Effector memory CD8-positive, alpha-beta T cell (primary cell): ENCODE measurements around the gene POMGNT2.
A peak's percentile ranks its signal among the peaks of the same experiment; 100 is the strongest.

Experiments used
- ATAC-seq: fragments of 150-1000 bp; cut with Tn5 transposase; replicated peaks from 2 replicates; pipeline ENCODE4 v1.10.0; 2021; ENCODE audit warnings: mild to moderate bottlenecking, moderate library complexity
- DNase-seq, 3 experiments: peaks; one replicate each; pipeline ENCODE4 v3.0.0; 2021
- H3K27ac Mint-ChIP-seq, 2 donors: one replicate each; pipeline ENCODE4 v1.8.0; 2022; ENCODE audit warnings: mild to moderate bottlenecking in 2 of 2, mixed read lengths in 2 of 2, moderate library complexity in 2 of 2
- H3K27me3 Mint-ChIP-seq, 2 donors: one replicate each; pipeline ENCODE4 v1.8.0; 2022; ENCODE audit warnings: mixed read lengths in 2 of 2
- H3K36me3 Mint-ChIP-seq: one replicate; pipeline ENCODE4 v1.8.0; 2022; ENCODE audit warnings: mild to moderate bottlenecking, moderate library complexity, mixed read lengths; ENCODE audit not compliant: insufficient read depth
- H3K4me1 Mint-ChIP-seq, 2 donors: one replicate each; pipeline ENCODE4 v1.8.0; 2022; ENCODE audit warnings: low read depth in 2 of 2, mixed read lengths in 2 of 2
- H3K4me3 Mint-ChIP-seq, 2 donors: one replicate each; pipeline ENCODE4 v1.8.0; 2022; ENCODE audit warnings: mild to moderate bottlenecking in 2 of 2, mixed read lengths in 2 of 2, moderate library complexity in 2 of 2
- H3K9me3 Mint-ChIP-seq, 2 donors: one replicate each; pipeline ENCODE4 v1.8.0; 2022; ENCODE audit warnings: mixed read lengths in 2 of 2

The POMGNT2 gene

GRCh38 chr3:43126536-43126935, 20.7 kb upstream of the POMGNT2 start:
- no peak for ATAC-seq

GRCh38 chr3:43123895-43124294, 18.0 kb upstream of the POMGNT2 start:
- peaks cover 21 to 35% of the 10 kb centered on the region in 2 donors for H3K27me3 Mint-ChIP-seq
- ATAC-seq, result no peak
- no peaks in the 10 kb centered on the region for H3K4me1 Mint-ChIP-seq
- DNase-seq, result no peak
- H3K27ac Mint-ChIP-seq, result no peak overlapping the region
- no peak overlapping the region for H3K4me3 Mint-ChIP-seq
- H3K9me3 Mint-ChIP-seq, result no peaks in the 10 kb centered on the region
- H3K36me3 Mint-ChIP-seq, result no peaks in the 10 kb centered on the region

More at GRCh38 chr3:43126536-43126935, 20.7 kb upstream of the POMGNT2 start:
- Mint-ChIP-seq H3K4me3 (no peak overlapping the region), H3K9me3 (no peaks in the 10 kb centered on the region), H3K36me3 (no peaks in the 10 kb centered on the region), H3K27ac (no peak overlapping the region), H3K4me1 (no peaks in the 10 kb centered on the region), H3K27me3 (peaks cover 6 to 15% of the 10 kb centered on the region in 2 donors)
- no peak for DNase-seq

GRCh38 chr3:43120937-43121336, 15.1 kb upstream of the POMGNT2 start:
- Mint-ChIP-seq H3K36me3 (no peaks in the 10 kb centered on the region), H3K4me1 (no peaks in the 10 kb centered on the region), H3K4me3 (no peak overlapping the region), H3K27me3 (peaks cover 45 to 48% of the 10 kb centered on the region in 2 donors), H3K27ac (no peak overlapping the region), H3K9me3 (no peaks in the 10 kb centered on the region)
- no peak for ATAC-seq
- no peak for DNase-seq

GRCh38 chr3:43117257-43117656, 11.4 kb upstream of the POMGNT2 start:
- ATAC-seq (no peak), DNase-seq (no peak)
- Mint-ChIP-seq H3K36me3 (no peaks in the 10 kb centered on the region), H3K27ac (no peak overlapping the region), H3K4me3 (no peak overlapping the region), H3K4me1 (no peaks in the 10 kb centered on the region), H3K9me3 (no peaks in the 10 kb centered on the region), H3K27me3 (peaks cover 34 to 55% of the 10 kb centered on the region in 2 donors)

GRCh38 chr3:43113671-43114070, 7.8 kb upstream of the POMGNT2 start:
- H3K9me3 Mint-ChIP-seq, result no peaks in the 10 kb centered on the region
- H3K27ac Mint-ChIP-seq, result no peak overlapping the region
- ATAC-seq (no peak), DNase-seq (no peak)
- H3K36me3 Mint-ChIP-seq, result no peaks in the 10 kb centered on the region
- H3K27me3 Mint-ChIP-seq, result peaks cover 11 to 38% of the 10 kb centered on the region in 2 donors
- H3K4me3 Mint-ChIP-seq, result no peak overlapping the region
- no peaks in the 10 kb centered on the region for H3K4me1 Mint-ChIP-seq

GRCh38 chr3:43106293-43106628, 382 bp upstream of the POMGNT2 start:
- H3K4me1 Mint-ChIP-seq, result peaks cover 5 to 12% of the 10 kb centered on the region in 2 donors
- DNase-seq, result no peak
- H3K36me3 Mint-ChIP-seq, result no peaks in the 10 kb centered on the region
- H3K27me3 Mint-ChIP-seq, result no peaks in the 10 kb centered on the region
- ATAC-seq, result no peak
- H3K4me3 Mint-ChIP-seq, result peak overlapping the region; percentile 68 to 75
- H3K27ac Mint-ChIP-seq, result peak overlapping the region; percentile 41 to 49
- no peaks in the 10 kb centered on the region for H3K9me3 Mint-ChIP-seq

- peak; percentile 14 for ATAC-seq
- Mint-ChIP-seq H3K36me3 (no peaks in the 10 kb centered on the region), H3K4me3 (peak overlapping the region; percentile 68 to 75), H3K9me3 (no peaks in the 10 kb centered on the region), H3K4me1 (peaks cover 8 to 12% of the 10 kb centered on the region in 2 donors), H3K27me3 (no peaks in the 10 kb centered on the region), H3K27ac (no peak overlapping the region)
- no peak for DNase-seq
Measured at GRCh38 chr3:43104660-43105595, 951 bp downstream of the POMGNT2 start.

- ATAC-seq (no peak), DNase-seq (no peak)
- no peaks in the 10 kb centered on the region for H3K9me3 Mint-ChIP-seq
- H3K27me3 Mint-ChIP-seq, result no peaks in the 10 kb centered on the region
- H3K4me1 Mint-ChIP-seq, result peaks cover 10 to 12% of the 10 kb centered on the region in 2 donors
- no peaks in the 10 kb centered on the region for H3K36me3 Mint-ChIP-seq
- H3K4me3 Mint-ChIP-seq, result peak overlapping the region in 1 of 2 donors; percentile 68
- H3K27ac Mint-ChIP-seq, result no peak overlapping the region
Measured at GRCh38 chr3:43104039-43104438, 1.8 kb downstream of the POMGNT2 start.

GRCh38 chr3:43102773-43103480, 3.0 kb downstream of the POMGNT2 start:
- Mint-ChIP-seq H3K4me1 (peaks cover 12% of the 10 kb centered on the region in 2 donors), H3K27ac (no peak overlapping the region), H3K4me3 (no peak overlapping the region), H3K36me3 (no peaks in the 10 kb centered on the region), H3K27me3 (no peaks in the 10 kb centered on the region), H3K9me3 (no peaks in the 10 kb centered on the region)
- DNase-seq, result no peak
- no peak for ATAC-seq

GRCh38 chr3:43098761-43099160, 7.1 kb downstream of the POMGNT2 start:
- no peak for DNase-seq
- Mint-ChIP-seq H3K4me3 (no peak overlapping the region), H3K27ac (no peak overlapping the region), H3K36me3 (peaks cover 2% of the 10 kb centered on the region), H3K9me3 (no peaks in the 10 kb centered on the region), H3K27me3 (no peaks in the 10 kb centered on the region), H3K4me1 (peaks cover 13 to 14% of the 10 kb centered on the region in 2 donors)
- no peak for ATAC-seq

- no peaks in the 10 kb centered on the region for H3K27me3 Mint-ChIP-seq
- H3K4me3 Mint-ChIP-seq, result no peak overlapping the region
- peak overlapping the region in 1 of 2 donors; percentile 41 for H3K27ac Mint-ChIP-seq
- DNase-seq (no peak), ATAC-seq (no peak)
- H3K9me3 Mint-ChIP-seq, result no peaks in the 10 kb centered on the region
- peaks cover 15 to 17% of the 10 kb centered on the region in 2 donors for H3K4me1 Mint-ChIP-seq
- H3K36me3 Mint-ChIP-seq, result peaks cover 2% of the 10 kb centered on the region
Measured at GRCh38 chr3:43097400-43098080, 8.3 kb downstream of the POMGNT2 start.

GRCh38 chr3:43096761-43097160, 9.1 kb downstream of the POMGNT2 start:
- no peak overlapping the region for H3K4me3 Mint-ChIP-seq
- H3K4me1 Mint-ChIP-seq, result peaks cover 15 to 17% of the 10 kb centered on the region in 2 donors
- no peak for DNase-seq
- H3K36me3 Mint-ChIP-seq, result peaks cover 2% of the 10 kb centered on the region
- H3K9me3 Mint-ChIP-seq, result no peaks in the 10 kb centered on the region
- ATAC-seq, result no peak
- peak overlapping the region in 1 of 2 donors; percentile 58 for H3K27ac Mint-ChIP-seq
- no peaks in the 10 kb centered on the region for H3K27me3 Mint-ChIP-seq

- no peaks in the 10 kb centered on the region for H3K9me3 Mint-ChIP-seq
- DNase-seq, result no peak
- peaks cover 12 to 17% of the 10 kb centered on the region in 2 donors for H3K4me1 Mint-ChIP-seq
- ATAC-seq, result no peak
- no peaks in the 10 kb centered on the region for H3K27me3 Mint-ChIP-seq
- H3K36me3 Mint-ChIP-seq, result peaks cover 2% of the 10 kb centered on the region
- no peak overlapping the region for H3K4me3 Mint-ChIP-seq
- H3K27ac Mint-ChIP-seq, result peak overlapping the region in 1 of 2 donors; percentile 17
Measured at GRCh38 chr3:43095370-43095769, 10.5 kb downstream of the POMGNT2 start.
